Stimulated activated CD8-positive, alpha-beta memory T cell treated with anti-CD3 and anti-CD28 coated beads, Interleukin-4, amount 100 ng/mL, for 1 hour (primary cell): ENCODE data around the gene DOC2B.
"Not testable (repeated sequence)": the region's sequence is repeated elsewhere in the genome, so short reads cannot be mapped to it uniquely, and the experiment has no call there.

Experiments
- DNase-seq, 2 donors: peaks; one replicate each; pipeline ENCODE4 v3.0.0-alpha.2; 2020; ENCODE audit warnings: low read depth in 2 of 2, low spot score in 1 of 2

The DOC2B gene

GRCh38 chr17:193426-193810, 12.0 kb upstream of the DOC2B start:
- DNase-seq, result no peak

DNA sequence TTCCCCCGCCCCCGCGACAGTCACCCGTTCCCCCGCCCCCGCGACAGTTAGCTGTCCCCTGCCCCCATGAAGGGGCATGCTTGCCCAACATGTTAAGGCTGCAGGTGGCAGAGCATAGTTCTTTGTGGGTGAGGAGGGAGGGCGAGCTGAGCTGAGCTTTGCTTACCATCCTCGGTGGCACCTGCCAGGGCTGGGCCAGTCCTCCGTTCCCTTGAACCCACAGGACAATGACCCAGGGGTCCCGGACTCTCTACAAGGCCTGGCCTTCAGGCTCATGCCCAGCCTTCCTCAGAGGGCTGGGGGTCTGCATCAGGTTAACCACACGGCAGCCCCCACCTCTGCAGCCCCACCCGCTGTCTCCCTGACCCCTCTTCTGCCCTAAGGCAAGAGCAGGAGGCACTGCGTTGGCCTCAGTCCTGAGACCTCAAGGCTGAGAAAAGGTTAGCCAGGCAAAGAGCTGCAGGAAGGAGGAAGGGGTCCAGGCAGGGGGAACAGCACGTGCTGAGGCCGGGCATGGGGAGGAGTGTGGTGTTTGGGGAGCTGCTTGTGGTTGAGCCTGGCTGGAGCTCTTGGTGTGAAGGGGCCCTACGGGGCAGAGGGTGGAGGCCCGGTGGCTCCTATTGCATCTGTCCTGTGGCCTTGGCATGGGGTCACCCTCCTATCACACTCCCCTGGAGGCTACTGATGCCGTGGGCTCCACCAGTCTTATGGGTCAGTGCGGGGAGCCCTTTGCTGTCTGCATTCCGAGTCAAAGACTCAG, 11.4 kb upstream of the DOC2B start:
- DNase-seq, result no peak

DNA sequence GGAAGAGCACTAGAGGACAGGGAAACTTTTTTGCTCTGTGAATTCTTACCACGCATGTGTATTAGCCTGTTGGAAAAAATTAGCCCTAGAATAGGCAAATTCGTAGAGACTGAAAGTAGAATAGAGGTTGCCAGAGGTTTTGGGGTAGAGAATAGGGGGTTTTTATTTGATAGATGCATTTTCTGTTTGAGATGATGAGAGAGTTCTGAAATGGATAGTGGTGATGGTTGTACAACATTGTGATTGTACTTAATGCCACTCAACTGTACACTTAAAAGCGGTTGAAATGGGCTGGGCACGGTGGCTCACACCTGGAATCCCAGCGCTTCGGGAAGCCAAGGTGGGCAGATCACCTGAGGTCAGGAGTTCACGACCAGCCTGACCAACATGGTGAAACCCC, 8.0 kb upstream of the DOC2B start:
- DNase-seq, result no peak

DNA sequence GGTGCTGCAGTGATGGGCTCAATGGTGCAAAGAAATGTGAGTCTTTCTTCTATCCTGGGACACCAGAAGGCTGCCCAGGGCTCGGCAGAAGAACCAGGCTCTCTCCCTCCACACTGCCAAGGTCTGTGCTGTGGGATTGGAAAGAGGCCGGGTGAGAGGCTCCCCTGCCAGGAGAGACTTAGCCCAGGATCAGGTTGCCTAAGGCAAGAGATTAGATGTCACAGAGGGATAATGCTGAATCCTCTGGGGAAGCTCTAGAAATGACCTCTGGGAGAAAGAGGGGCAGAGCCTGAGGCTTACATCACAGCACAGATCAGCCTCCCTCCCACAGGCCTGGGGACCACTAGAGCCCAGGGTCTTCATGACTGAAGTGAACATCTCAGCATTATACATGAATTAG, 5.7 kb upstream of the DOC2B start:
- no peak for DNase-seq

DNA sequence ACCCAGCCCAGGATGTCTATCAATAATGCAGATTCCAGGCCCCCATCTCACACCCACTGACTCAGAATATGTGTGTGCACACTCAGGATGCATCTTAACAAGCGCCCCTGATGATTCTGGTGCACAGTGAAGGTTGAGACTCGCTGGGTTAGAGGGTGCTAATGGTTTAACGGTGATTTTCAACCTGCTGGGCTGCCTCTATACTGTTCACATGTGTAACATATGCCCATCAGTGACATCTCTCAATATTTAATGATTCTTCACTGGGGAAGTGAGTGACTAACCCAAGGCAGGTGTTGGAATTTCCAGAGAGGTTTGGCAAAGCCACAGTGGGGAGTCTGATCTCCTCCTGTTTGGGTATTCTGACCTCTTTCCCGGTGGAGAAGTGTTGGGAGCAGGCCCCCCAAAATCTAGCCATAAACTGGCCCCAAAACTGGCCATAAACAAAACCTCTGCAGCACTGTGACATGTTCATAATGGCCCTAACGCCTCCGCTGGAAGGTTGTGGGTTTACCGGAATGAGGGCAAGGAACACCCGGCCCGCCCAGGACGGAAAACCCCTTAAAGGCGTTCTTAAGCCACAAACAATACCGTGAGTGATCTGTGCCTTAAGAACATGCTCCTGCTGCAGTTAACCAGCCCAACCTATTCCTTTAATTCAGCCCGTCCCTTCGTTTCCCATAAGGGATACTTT, 4.1 kb upstream of the DOC2B start:
- no peak for DNase-seq

- no peak for DNase-seq
These were observed 1.6 kb upstream of the DOC2B start for GRCh38 chr17:183021-183420.

GRCh38 chr17:182050-182751, 751 bp upstream of the DOC2B start:
- no peak for DNase-seq

DNA sequence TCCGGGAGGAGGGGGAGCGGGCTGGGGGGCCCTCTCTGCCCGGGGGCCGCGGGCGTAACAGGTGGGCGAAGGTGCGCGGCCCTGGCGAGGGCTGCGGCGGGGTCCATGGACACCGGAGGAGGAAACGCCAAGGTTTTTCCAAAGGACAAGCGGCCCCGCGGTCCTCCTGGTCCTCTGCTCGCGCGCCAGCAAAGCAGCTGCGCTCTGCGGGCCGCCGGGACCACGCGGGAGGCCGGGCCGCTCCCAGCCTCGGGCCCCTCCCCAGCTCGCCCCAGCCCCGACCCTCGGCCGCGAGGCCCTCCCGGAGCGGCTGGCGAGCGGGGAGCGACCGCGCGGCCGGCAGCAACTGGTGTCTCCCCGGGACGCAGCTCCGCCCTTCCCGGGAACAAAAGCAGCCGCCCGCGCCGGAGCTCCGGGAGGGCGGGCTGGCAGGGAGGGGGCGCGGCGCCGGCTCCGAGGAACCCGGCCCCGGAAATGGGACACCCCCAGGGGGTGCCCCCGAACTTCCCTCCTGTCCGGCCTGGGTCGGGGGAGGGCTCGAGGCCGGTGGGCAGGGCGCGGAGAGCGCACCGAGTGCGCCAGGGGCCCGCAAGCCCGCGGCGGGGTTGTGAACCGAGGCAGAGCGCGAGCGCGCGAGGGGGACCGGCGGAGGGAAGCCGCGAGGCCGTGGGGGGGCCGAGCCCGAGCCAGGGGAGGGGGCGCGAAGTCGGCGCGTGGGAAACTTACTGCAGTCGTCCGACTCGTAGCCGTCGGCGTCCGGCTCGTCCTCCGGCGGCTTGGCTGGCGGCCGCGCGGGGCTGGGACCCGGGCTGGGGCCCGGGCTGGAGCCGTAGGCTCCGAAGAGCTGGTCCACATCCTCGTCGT, 837 bp downstream of the DOC2B start:
- DNase-seq, result no peak

- no peak for DNase-seq
These were observed 1.6 kb downstream of the DOC2B start for GRCh38 chr17:179781-180380.

- no peak for DNase-seq
These were observed 2.4 kb downstream of the DOC2B start for GRCh38 chr17:179066-179432.

DNA sequence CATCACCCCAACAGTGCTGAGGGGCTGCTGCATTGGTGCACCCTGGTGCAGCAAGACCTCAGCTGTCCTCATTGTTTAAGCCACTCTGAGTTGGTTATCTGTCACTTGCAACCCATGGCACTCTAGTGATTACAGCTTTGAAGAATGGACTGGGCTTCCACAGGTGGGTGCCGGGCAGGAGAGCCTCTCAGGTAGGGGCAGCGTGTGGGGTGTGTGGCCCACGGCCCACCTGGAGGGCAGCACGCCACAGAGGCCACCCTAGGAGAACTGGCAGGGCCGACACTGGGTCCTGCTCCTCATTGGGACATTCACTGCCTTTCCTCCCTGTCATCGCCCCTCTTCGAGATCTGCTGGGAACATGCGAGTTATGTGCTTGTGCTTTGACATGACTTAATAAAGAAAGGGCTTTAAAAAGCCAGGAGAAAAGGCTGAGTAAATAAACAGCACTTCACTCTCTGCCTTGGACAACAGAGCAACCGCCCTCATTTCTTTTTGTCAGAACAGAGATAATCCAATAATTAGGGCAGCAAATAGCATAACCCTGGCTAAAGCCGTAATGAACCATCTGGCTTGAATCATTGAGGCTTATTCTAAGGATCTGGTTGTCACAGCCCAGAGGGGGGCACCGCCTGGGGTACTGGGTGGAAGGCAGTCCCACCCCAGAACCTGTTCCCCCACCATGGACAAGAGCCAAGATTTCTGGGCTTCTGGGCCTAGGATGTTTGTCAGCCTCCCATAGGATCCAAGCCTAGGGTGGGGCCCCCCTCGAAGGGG, 3.0 kb downstream of the DOC2B start:
- no peak for DNase-seq

DNA sequence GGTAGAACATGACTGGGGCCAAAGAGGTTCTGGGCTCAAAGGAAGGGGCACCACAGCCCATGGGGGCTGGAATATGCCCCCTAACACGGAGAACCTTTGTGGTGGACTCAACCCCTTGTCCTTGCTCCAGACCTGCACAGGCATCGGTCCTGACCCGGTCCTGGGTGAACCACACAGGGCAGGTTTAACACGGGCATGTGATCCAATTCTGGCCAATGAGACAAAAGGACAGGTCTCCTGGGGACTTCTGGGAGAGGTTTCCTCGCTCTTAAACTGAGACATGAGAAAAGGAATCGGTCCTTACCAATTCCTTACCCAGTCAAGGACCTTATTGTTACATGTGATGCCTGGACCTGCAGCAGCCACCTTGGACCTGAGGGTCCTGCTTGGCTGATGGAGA, 3.7 kb downstream of the DOC2B start:
- DNase-seq, result no peak

GRCh38 chr17:177155-177554, 4.3 kb downstream of the DOC2B start:
- no peak for DNase-seq

DNA sequence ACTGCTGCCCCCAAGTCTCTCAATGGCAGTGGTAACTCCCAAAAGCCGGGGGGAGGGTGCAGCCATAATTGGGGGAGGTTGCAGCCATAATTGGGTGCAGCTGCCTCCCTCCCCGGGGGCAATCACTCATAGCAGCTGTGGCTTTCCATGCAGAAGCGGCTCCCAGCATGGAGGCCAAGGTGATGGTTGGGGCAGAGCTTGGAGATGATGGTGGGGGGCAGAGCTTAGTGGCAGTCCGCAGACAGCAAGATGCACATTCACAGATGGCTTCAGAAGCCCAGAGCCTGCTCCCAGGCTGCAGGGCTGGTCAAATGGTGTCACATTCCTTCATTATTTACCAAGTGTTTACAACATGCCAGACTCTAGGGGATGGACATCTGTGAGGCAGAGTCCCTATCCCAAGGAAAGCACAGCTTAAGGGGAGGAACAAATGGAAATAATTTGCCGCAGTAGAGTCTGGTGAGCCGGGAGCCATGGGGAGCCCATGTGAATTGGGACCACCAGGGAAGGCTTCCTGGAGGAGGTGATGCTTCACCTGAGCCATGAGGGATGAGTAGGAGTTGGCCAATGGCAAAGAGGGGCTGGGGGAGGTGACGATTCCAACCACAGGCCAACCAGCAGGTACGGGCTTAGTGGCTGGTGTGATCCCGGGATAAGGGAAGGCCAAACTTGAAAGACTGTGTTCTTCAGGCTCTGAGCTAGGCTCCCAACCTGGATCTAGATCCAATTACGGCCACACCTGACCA, 8.1 kb downstream of the DOC2B start:
- DNase-seq, result no peak

GRCh38 chr17:172401-172800, 9.0 kb downstream of the DOC2B start:
- no peak for DNase-seq

DNA sequence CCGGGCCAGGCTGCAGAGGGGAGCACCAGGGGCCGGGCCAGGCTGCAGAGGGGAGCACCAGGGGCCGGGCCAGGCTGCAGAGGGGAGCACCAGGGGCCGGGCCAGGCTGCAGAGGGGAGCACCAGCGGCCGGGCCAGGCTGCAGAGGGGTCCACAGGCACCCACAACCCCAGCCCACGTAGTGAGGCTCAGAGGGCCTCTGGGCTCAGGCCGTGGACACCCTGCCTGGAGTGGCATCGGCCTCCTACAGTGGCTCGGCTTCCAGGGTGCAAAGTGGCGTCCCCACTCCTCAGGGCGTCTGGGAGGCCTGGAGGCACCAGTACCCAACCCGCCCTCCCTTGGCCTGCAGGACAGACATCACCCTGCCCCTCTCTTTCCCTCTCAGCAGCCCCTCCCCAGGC, 9.6 kb downstream of the DOC2B start:
- DNase-seq, result no peak

DNA sequence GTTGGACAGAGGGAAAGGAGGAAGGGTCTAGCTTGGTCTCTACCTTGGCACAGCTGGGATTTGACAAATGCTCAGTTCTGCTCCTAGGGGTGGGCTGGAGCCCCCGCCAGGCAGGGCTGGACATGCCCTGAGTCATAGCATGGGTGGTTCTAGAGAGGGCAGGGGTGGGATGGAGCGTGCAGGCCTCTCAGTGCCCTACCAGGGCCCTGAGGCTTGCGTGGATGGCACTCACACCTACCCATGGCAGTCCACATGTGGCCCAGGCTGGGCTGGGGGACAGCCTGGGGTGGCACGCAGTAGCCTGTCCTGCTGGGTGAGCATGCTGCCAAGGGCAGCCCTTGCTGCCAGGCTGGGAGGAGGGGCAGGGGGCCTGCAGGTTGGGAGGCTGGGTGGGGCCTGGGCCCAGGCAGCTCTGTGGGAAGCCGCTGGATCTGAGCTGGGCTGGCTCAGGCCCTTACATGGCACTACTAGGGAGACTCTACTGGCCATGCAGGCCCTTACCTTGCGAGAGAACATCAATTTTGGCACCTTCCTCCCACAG, 11.2 kb downstream of the DOC2B start:
- no peak for DNase-seq

GRCh38 chr17:168614-169013, 12.8 kb downstream of the DOC2B start:
- not testable (repeated sequence) for DNase-seq

GRCh38 chr17:165939-166338, 15.5 kb downstream of the DOC2B start:
- DNase-seq, result no peak
